Mesendoderm (in vitro differentiated cells): ENCODE results near the gene SERPING1.

ENCODE experiments used
- DNase-seq: peaks from one replicate; pipeline ENCODE4 v3.0.0; 2013
- H2AK5ac ChIP-seq: 2 replicates; pipeline ENCODE4 v1.6.1; 2013; ENCODE audit warnings: low read length, inconsistent platforms
- H2BK120ac ChIP-seq: 2 replicates; pipeline ENCODE4 v1.6.1; 2013; ENCODE audit warnings: low read depth, mild to moderate bottlenecking, low read length, moderate library complexity, mixed read lengths
- H2BK15ac ChIP-seq: replicated peaks from 2 replicates; pipeline ENCODE4 v1.6.1; 2013; ENCODE audit warnings: low read depth, mild to moderate bottlenecking, moderate library complexity
- H2BK5ac ChIP-seq: 2 replicates; pipeline ENCODE4 v1.6.1; 2013; ENCODE audit warnings: low read length, inconsistent platforms
- H3K18ac ChIP-seq: 2 replicates; pipeline ENCODE4 v1.6.1; 2013; ENCODE audit warnings: mild to moderate bottlenecking, low read length, mixed read lengths
- H3K23ac ChIP-seq: one replicate; pipeline ENCODE4 v1.6.1; 2013; ENCODE audit warnings: low read length
- H3K27ac ChIP-seq: 2 replicates; pipeline ENCODE4 v1.5.1; 2013; ENCODE audit warnings: low read depth, mild to moderate bottlenecking, inconsistent platforms, low read length, moderate library complexity
- H3K27me3 ChIP-seq: 2 replicates; pipeline ENCODE4 v1.6.1; 2013; ENCODE audit warnings: low read length, control low read depth, mild to moderate bottlenecking, inconsistent platforms; ENCODE audit not compliant: insufficient read depth, poor library complexity
- H3K36me3 ChIP-seq: 2 replicates; pipeline ENCODE4 v1.6.1; 2013; ENCODE audit warnings: low read length, inconsistent platforms; ENCODE audit not compliant: control insufficient read depth, insufficient read depth
- H3K4ac ChIP-seq: one replicate; pipeline ENCODE4 v1.6.1; 2013; ENCODE audit warnings: low read depth, mild to moderate bottlenecking, low read length, moderate library complexity
- H3K4me1 ChIP-seq: 2 replicates; pipeline ENCODE4 v1.6.1; 2013; ENCODE audit warnings: low read depth, low read length, inconsistent platforms; ENCODE audit not compliant: control insufficient read depth
- H3K4me2 ChIP-seq: 2 replicates; pipeline ENCODE4 v1.6.1; 2013; ENCODE audit warnings: low read length
- H3K4me3 ChIP-seq: 2 replicates; pipeline ENCODE4 v1.5.1; 2013; ENCODE audit warnings: mild to moderate bottlenecking, low read length
- H3K56ac ChIP-seq: one replicate; pipeline ENCODE4 v1.6.1; 2013; ENCODE audit warnings: low read length
- H3K79me1 ChIP-seq: 2 replicates; pipeline ENCODE4 v1.6.1; 2013; ENCODE audit warnings: low read length, inconsistent platforms
- H3K79me2 ChIP-seq: 2 replicates; pipeline ENCODE4 v1.6.1; 2013; ENCODE audit warnings: mild to moderate bottlenecking, low read length; ENCODE audit not compliant: control insufficient read depth, insufficient read depth
- H3K9ac ChIP-seq: 2 replicates; pipeline ENCODE4 v1.6.1; 2013; ENCODE audit warnings: low read length, inconsistent platforms
- H4K5ac ChIP-seq: one replicate; pipeline ENCODE4 v1.6.1; 2013; ENCODE audit warnings: low read length
- H4K8ac ChIP-seq: one replicate; pipeline ENCODE4 v1.6.1; 2013; ENCODE audit warnings: low read depth, mild to moderate bottlenecking, control low read depth, low read length, moderate library complexity
- WGBS: extraction: QIAGEN DNeasy Blood & Tissue Kit; methylation state at CpG from one replicate; pipeline ENCODE4 v1.1.7; 2013; ENCODE audit warnings: low lambda C conversion rate, missing lambda C conversion rate; ENCODE audit not compliant: insufficient coverage; ENCODE audit errors: extremely low coverage; 5-methylcytosine and 5-hydroxymethylcytosine counted together

The SERPING1 gene

DNA sequence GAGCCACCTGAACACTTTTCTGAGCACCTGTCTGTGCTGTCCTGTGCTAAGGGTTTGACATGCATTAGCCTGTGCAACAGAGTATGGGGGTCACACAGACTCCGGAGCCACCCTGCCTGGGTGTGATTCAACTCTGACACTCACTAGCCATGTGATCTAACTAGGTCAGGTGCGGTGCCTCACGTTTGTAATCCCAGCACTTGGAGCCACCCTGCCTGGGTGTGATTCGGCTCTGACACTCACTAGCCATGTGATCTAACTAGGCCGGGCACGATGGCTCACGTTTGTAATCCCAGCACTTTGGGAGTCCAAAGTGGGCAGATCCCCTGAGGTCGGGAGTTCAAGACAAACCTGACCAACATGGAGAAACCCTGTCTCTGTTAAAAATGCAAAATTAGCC lies 41.4 kb upstream of the SERPING1 start:
- Histone ChIP-seq H3K23ac (no peak overlapping the region), H2AK5ac (no peak overlapping the region), H3K4me2 (no peak overlapping the region), H3K79me2 (no peaks in the 10 kb centered on the region), H3K27me3 (no peaks in the 10 kb centered on the region), H3K4me3 (no peak overlapping the region), H3K9ac (no peak overlapping the region), H2BK15ac (no peak overlapping the region), H3K27ac (no peak overlapping the region), H4K8ac (no peak overlapping the region), H3K36me3 (no peaks in the 10 kb centered on the region), H3K4ac (no peak overlapping the region), H4K5ac (no peak overlapping the region), H3K4me1 (no peaks in the 10 kb centered on the region), H3K56ac (no peak overlapping the region), H2BK120ac (no peak overlapping the region), H2BK5ac (no peak overlapping the region), H3K18ac (no peak overlapping the region), H3K79me1 (no peaks in the 10 kb centered on the region)
- WGBS, result no CpG with 5 or more reads among the region's 8 CpGs
- DNase-seq, result no peak

DNA sequence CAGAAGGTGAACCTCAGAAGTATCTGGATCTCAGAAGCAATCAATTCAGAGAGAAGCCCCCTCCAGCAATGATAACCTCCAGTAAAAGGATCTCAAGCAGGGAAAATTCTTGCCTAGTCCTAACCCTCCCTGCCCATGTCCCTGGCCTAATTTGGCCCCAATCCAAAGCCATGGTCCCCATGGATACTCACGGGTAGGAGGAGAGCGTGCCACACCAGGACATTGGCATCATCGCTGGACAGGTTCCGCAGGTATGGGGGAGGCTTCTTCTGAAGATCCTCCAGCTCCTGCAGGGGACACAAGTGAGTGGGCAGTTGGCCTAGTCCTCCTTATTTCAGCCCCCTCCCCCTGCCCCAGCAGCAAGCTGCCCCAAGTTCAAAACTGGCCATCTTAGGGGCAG lies 37.3 kb upstream of the SERPING1 start:
- Histone ChIP-seq H4K8ac (no peak overlapping the region), H3K27me3 (no peaks in the 10 kb centered on the region), H3K27ac (no peak overlapping the region), H3K9ac (no peak overlapping the region), H2BK5ac (no peak overlapping the region), H3K23ac (no peak overlapping the region), H4K5ac (no peak overlapping the region), H3K56ac (no peak overlapping the region), H2BK120ac (no peak overlapping the region), H3K36me3 (no peaks in the 10 kb centered on the region), H3K79me1 (no peaks in the 10 kb centered on the region), H3K4me3 (no peak overlapping the region), H3K4me1 (no peaks in the 10 kb centered on the region), H3K4me2 (no peak overlapping the region), H2AK5ac (no peak overlapping the region), H3K79me2 (no peaks in the 10 kb centered on the region), H3K18ac (no peak overlapping the region), H2BK15ac (no peak overlapping the region), H3K4ac (no peak overlapping the region)
- no CpG with 5 or more reads among the region's 4 CpGs for WGBS
- DNase-seq, result no peak

DNA sequence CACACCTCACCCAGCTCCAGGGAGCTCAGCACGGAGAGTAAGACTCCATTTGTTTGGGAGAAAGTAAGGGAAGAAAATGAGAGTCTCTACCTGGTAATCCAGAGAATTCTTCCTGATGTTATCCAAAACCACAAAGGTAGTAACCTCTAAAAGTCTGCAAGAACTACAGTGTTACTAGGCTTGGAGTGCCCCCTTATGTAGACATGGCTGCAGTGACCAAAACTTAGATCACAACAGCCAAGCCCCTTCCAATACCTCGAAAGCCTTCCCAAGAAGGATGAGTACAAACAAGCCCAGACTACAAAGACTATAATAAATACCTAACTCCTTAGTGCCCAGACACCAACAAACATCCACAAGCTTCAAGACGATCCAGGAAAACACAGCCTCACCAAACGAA lies 34.9 kb upstream of the SERPING1 start:
- Histone ChIP-seq H4K5ac (no peak overlapping the region), H3K56ac (peak overlapping the region; percentile 50), H3K27me3 (no peaks in the 10 kb centered on the region), H2BK5ac (no peak overlapping the region), H3K4ac (no peak overlapping the region), H2BK15ac (no peak overlapping the region), H3K4me1 (no peaks in the 10 kb centered on the region), H3K9ac (peak overlapping the region; percentile 25), H3K18ac (no peak overlapping the region), H3K27ac (no peak overlapping the region), H3K4me2 (no peak overlapping the region), H2AK5ac (no peak overlapping the region), H3K4me3 (no peak overlapping the region), H3K79me2 (no peaks in the 10 kb centered on the region), H3K79me1 (no peaks in the 10 kb centered on the region), H2BK120ac (no peak overlapping the region), H4K8ac (no peak overlapping the region), H3K36me3 (no peaks in the 10 kb centered on the region), H3K23ac (no peak overlapping the region)
- DNase-seq, result peak; percentile 75
- WGBS, result no CpG with 5 or more reads among the region's 4 CpGs

DNA sequence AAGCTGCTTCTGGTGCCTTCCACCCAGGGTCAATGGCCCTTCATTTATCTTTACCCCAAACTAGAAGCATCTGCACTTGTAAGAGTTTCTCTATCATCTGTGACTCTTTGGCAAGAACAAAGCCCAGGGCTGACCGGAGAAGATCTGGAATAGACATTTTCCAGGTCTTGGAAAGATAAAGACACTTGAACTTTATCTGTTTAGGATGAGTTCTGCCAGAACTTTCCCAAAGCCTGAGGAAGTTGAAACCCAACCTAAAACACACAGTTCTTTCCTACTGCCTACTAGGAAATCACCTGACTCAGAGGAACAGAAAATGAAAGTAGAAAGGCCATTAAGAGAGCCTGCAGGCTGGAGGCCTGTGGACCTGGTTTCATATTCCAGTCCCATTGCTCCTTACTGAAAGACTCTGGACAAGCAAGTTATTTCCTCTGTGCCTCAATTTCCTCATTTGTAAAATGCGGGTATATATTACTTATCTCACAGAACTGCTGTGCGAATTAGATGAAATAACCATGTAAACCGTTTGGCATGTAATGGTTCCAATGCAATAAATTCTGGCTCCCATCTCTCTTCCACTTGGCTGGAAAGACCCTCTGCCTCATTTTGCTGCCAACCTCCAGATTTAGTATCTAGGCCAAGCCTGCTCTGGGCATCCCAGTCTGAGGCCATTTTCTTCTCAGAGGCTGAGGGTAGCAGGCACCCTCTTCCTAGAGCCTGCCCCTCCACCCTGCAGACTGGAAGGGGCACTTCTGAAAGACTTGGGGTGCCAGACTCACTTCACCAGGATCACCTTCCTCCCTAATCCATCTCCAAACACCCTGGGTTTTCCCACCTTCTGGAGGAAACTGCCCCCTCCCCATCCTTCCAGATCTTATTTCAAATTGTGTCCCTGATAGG lies 31.2 kb upstream of the SERPING1 start:
- no peak overlapping the region for H3K4me3 ChIP-seq

DNA sequence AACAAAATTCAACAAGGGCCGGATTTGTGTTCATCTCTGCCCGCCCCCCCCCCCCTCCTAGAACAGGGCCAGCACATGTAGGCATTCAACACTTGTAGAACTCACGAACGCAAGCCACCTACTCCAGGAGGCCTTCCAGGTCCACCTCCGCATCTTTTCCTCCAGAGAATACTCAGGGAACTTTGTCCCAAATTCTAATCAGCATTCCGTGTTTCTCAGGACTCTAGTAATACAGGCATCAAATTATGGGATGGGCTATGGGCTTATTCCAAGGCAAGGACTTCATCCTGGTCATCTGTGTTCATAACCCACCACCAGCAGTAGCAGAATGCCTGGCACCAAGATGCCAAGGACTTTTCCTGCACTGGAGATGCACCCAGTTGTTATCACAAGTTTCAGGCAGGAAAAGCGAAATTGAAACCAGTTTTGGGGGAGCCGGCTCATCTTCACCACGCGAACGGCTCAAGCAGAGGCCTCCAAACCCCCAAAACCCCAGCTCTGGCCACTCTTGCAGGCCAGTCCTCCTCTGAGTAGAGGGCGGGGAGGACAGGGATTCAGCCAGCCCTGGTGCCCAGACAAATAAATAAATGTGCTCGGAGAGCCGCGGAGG lies 30.5 kb upstream of the SERPING1 start:
- H4K5ac ChIP-seq, result no peak overlapping the region
- no peak overlapping the region for H2BK5ac ChIP-seq
- H3K36me3 ChIP-seq, result no peaks in the 10 kb centered on the region
- no peak overlapping the region for H4K8ac ChIP-seq
- H3K27ac ChIP-seq, result no peak overlapping the region
- H2AK5ac ChIP-seq, result no peak overlapping the region
- no peak overlapping the region for H2BK120ac ChIP-seq
- no peak for DNase-seq
- no peak overlapping the region for H3K4ac ChIP-seq
- no peaks in the 10 kb centered on the region for H3K4me1 ChIP-seq
- WGBS, result no CpG with 5 or more reads among the region's 15 CpGs
- no peak overlapping the region for H2BK15ac ChIP-seq
- no peak overlapping the region for H3K23ac ChIP-seq
- H3K79me1 ChIP-seq, result no peaks in the 10 kb centered on the region
- H3K4me3 ChIP-seq, result peak overlapping the region; percentile 36
- peak overlapping the region; percentile 54 for H3K9ac ChIP-seq
- no peaks in the 10 kb centered on the region for H3K27me3 ChIP-seq
- peak overlapping the region; percentile 41 for H3K4me2 ChIP-seq
- no peaks in the 10 kb centered on the region for H3K79me2 ChIP-seq
- no peak overlapping the region for H3K18ac ChIP-seq
- H3K56ac ChIP-seq, result peak overlapping the region; percentile 84

More for the DNA sequence above, 31.2 kb upstream of the SERPING1 start:
- Histone ChIP-seq H4K5ac (no peak overlapping the region), H3K4me2 (no peak overlapping the region), H2BK120ac (no peak overlapping the region), H3K18ac (no peak overlapping the region), H3K23ac (no peak overlapping the region), H3K27ac (no peak overlapping the region), H3K9ac (no peak overlapping the region), H3K36me3 (no peaks in the 10 kb centered on the region), H2BK15ac (no peak overlapping the region), H4K8ac (no peak overlapping the region), H3K4me1 (no peaks in the 10 kb centered on the region), H3K27me3 (no peaks in the 10 kb centered on the region), H3K4ac (no peak overlapping the region), H3K79me1 (no peaks in the 10 kb centered on the region), H3K56ac (no peak overlapping the region), H3K79me2 (no peaks in the 10 kb centered on the region), H2BK5ac (no peak overlapping the region), H2AK5ac (no peak overlapping the region)
- no peak for DNase-seq
- WGBS, result no CpG with 5 or more reads among the region's 4 CpGs
